Neural progenitor cell (in vitro differentiated cells): ENCODE results near the gene PCDHGA8.
"Not testable (repeated sequence)": the region's sequence is repeated elsewhere in the genome, so short reads cannot be mapped to it uniquely, and the experiment has no call there.

Source experiments
- CTCF ChIP-seq: fragments of 200-600 bp; sonication (generic); IDR thresholded peaks from 2 replicates; pipeline ENCODE4 v1.5.1; 2017; ENCODE audit warnings: antibody characterized with exemption, mild to moderate bottlenecking
- EZH2 ChIP-seq: fragments of 200-600 bp; sonication (generic); IDR thresholded peaks from 2 replicates; pipeline ENCODE4 v1.6.1; 2017; ENCODE audit warnings: antibody characterized with exemption, mild to moderate bottlenecking, moderate library complexity
- EZH2phosphoT487 ChIP-seq: fragments of 200-600 bp; sonication (generic); IDR thresholded peaks from 2 replicates; pipeline ENCODE4 v1.6.1; 2017; ENCODE audit warnings: antibody characterized with exemption

GRCh38 chr5:141414548-141415274 lies 22.3 kb downstream of the PCDHGA8 start:
- TF ChIP-seq EZH2phosphoT487, CTCF, EZH2: not testable (repeated sequence)
